MM.1S (cell line): ENCODE measurements around the gene CST2.

Experiments used
- DNase-seq: peaks from one replicate; pipeline ENCODE4 v3.0.0-alpha.2; 2015
- H2AFZ ChIP-seq: fragments of 300-600 bp; sonication (generic); 2 replicates; pipeline ENCODE4 v1.6.0; 2016; ENCODE audit warnings: antibody characterized with exemption, low read length
- H3F3A ChIP-seq: fragments of 300-600 bp; sonication (generic); 2 replicates; pipeline ENCODE4 v1.6.1; 2016; ENCODE audit warnings: mild to moderate bottlenecking, antibody characterized with exemption, low read length, moderate library complexity, mixed read lengths; ENCODE audit not compliant: insufficient read depth
- H3K27ac ChIP-seq: fragments of 300-600 bp; sonication (generic); 2 replicates; pipeline ENCODE4 v1.5.1; 2016; ENCODE audit warnings: mild to moderate bottlenecking, low read length
- H3K27me3 ChIP-seq: fragments of 300-600 bp; sonication (generic); replicated peaks from 2 replicates; pipeline ENCODE4 v1.6.0; 2016; ENCODE audit warnings: low read length; ENCODE audit not compliant: insufficient read depth
- H3K36me3 ChIP-seq: fragments of 300-600 bp; sonication (generic); replicated peaks from 2 replicates; pipeline ENCODE4 v1.6.1; 2016; ENCODE audit warnings: mild to moderate bottlenecking, low read length, mixed read lengths; ENCODE audit not compliant: insufficient read depth
- H3K4me1 ChIP-seq: fragments of 300-600 bp; sonication (generic); 2 replicates; pipeline ENCODE4 v1.6.1; 2016; ENCODE audit warnings: low read length, mixed read lengths
- H3K4me2 ChIP-seq: fragments of 300-600 bp; sonication (generic); 2 replicates; pipeline ENCODE4 v1.6.0; 2016; ENCODE audit warnings: low read depth, low read length
- H3K4me3 ChIP-seq: fragments of 300-600 bp; sonication (generic); 2 replicates; pipeline ENCODE4 v1.5.1; 2016; ENCODE audit warnings: low read length, mixed read lengths
- H3K79me2 ChIP-seq: fragments of 300-600 bp; sonication (generic); 2 replicates; pipeline ENCODE4 v1.6.1; 2016; ENCODE audit warnings: mixed run types, low read length, mixed read lengths
- H3K9ac ChIP-seq: fragments of 300-600 bp; sonication (generic); 2 replicates; pipeline ENCODE4 v1.6.1; 2016; ENCODE audit warnings: low read length, mixed read lengths
- H3K9me2 ChIP-seq: fragments of 300-600 bp; sonication (generic); replicated peaks from 2 replicates; pipeline ENCODE4 v1.6.1; 2016; ENCODE audit warnings: mild to moderate bottlenecking, low read length, mixed read lengths; ENCODE audit not compliant: insufficient read depth
- H3K9me3 ChIP-seq: fragments of 300-600 bp; sonication (generic); replicated peaks from 2 replicates; pipeline ENCODE4 v1.6.1; 2016; ENCODE audit warnings: mild to moderate bottlenecking, low read length, mixed read lengths; ENCODE audit not compliant: insufficient read depth
- H4K20me1 ChIP-seq: fragments of 300-600 bp; sonication (generic); 2 replicates; pipeline ENCODE4 v1.6.1; 2016; ENCODE audit warnings: mild to moderate bottlenecking, low read length, moderate library complexity, mixed read lengths; ENCODE audit not compliant: insufficient read depth
- CTCF ChIP-seq: fragments of 300-600 bp; sonication (generic); IDR thresholded peaks from 2 replicates; pipeline ENCODE4 v1.5.1; 2016; ENCODE audit warnings: antibody characterized with exemption, low read length, mixed read lengths
- EZH2 ChIP-seq: fragments of 300-600 bp; sonication (generic); optimal IDR thresholded peaks from 2 replicates; pipeline ENCODE3; 2017; ENCODE audit warnings: low read depth, mild to moderate bottlenecking, antibody characterized with exemption, low read length, mixed read lengths
- EZH2phosphoT487 ChIP-seq: fragments of 300-600 bp; sonication (generic); IDR thresholded peaks from 2 replicates; pipeline ENCODE4 v1.6.1; 2018; ENCODE audit warnings: antibody characterized with exemption, low read length

CST2 gene, protein sequence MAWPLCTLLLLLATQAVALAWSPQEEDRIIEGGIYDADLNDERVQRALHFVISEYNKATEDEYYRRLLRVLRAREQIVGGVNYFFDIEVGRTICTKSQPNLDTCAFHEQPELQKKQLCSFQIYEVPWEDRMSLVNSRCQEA

DNA sequence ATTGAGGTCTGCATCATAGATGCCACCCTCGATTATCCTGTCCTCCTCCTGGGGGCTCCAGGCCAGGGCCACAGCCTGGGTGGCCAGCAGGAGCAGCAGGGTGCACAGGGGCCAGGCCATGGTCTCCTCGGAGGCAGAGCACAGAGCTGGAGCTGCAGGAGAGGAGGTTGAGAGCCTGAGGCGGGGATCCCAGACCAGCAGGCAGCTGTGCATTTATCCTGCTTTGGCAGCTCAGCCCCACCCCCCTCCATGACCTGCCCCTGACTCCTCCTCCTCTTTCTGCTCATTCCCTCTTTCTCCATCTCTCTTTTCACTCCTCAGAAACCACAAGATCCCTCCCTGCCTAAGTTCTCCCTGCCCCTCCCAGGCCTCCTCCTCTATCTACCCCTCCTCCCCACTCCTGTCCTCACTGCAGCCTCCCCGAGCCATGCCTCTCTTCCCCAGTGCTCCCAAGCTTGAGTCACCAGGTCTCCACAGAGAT, at the start of gene CST2:
TSS of gene CST2 (minus strand) at position 189 of the 481 bp plus-strand sequence. CDS start at position 120, 69 bp downstream.
- DNase-seq = no peak
- Histone ChIP-seq H3K36me3 (no peaks in the 10 kb centered on the region), H3K79me2 (no peaks in the 10 kb centered on the region), H3K9me3 (no peaks in the 10 kb centered on the region), H3K4me2 (no peak within 1 kb of the TSS), H3K27me3 (no peaks in the 10 kb centered on the region), H3K4me3 (no peak within 1 kb of the TSS), H3K27ac (no peak within 1 kb of the TSS), H3K4me1 (peaks cover 1% of the 10 kb centered on the region; the same call in 1 of the 2 replicates), H2AFZ (no peak within 1 kb of the TSS), H4K20me1 (no peaks in the 10 kb centered on the region), H3F3A (no peaks in the 10 kb centered on the region), H3K9me2 (no peaks in the 10 kb centered on the region), H3K9ac (no peak within 1 kb of the TSS)
- TF ChIP-seq CTCF (no peak), EZH2 (no peak), EZH2phosphoT487 (no peak)

DNA sequence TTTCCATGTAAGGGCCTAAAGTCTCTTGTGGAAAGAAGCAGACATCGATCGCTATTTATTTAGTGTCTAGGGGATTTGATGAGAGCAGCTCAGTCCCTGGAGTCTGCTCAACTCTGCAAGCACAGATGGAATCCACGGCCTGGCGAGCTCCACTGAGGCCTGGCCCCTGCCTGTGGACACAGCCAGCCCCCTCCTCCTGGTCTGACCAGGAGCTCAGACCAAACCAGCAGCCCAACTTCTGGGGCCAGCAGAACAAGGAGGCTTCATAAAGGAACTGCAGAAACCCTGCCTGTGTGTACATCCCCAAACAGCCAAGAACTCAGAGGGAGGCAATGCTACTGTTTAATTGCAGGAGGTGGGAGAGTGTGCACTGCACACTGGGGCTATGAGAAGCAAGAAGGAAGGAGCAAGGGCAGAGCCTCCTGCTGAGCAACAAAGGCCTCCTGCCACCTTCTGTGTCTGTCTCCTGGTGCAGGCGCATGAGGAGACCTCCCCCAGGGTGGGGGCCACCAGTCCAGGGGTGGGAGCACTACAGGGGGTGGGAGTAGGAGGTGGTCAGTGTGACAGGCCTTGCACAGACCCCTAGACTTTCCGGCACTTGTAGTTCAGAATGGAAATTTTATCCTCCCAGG, 49.2 kb upstream of the CST2 start:
- DNase-seq = no peak
- H3K79me2 ChIP-seq = no peaks in the 10 kb centered on the region
- no peaks in the 10 kb centered on the region for H3K4me1 ChIP-seq
- no peaks in the 10 kb centered on the region for H3K36me3 ChIP-seq
- H3F3A ChIP-seq = no peaks in the 10 kb centered on the region
- H3K4me3 ChIP-seq = no peak overlapping the region
- H3K27ac ChIP-seq = no peak overlapping the region
- H3K27me3 ChIP-seq = no peaks in the 10 kb centered on the region
- H4K20me1 ChIP-seq = no peaks in the 10 kb centered on the region
- no peaks in the 10 kb centered on the region for H3K9me3 ChIP-seq
- H3K9ac ChIP-seq = no peak overlapping the region
- H2AFZ ChIP-seq = no peak overlapping the region
- no peak overlapping the region for H3K4me2 ChIP-seq
- H3K9me2 ChIP-seq = no peaks in the 10 kb centered on the region
- TF ChIP-seq EZH2 (no peak), EZH2phosphoT487 (no peak), CTCF (no peak)

DNA sequence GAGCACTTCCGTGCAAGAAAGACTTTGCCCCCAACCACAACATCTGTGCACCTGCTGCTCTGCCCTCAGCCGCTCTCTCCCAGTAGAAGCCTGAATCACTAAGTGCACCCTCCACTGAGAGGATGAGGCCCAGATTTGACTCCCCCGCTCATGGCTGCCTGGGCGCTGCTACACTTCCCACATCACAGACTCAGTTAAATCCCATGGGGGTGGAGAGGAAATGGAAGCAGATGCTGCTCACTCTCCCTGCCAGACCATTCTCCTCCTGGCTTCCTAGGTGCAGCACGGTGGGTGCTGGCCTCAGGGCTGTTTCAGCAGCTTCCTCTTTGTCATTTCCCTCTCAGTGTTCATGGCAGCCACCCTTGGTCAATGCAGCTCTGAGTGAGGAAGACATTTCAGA, 48.2 kb upstream of the CST2 start:
- no peak for DNase-seq
- Histone ChIP-seq H3K79me2 (no peaks in the 10 kb centered on the region), H3K4me3 (no peak overlapping the region), H3K4me1 (no peaks in the 10 kb centered on the region), H3K27ac (no peak overlapping the region), H3K9me3 (no peaks in the 10 kb centered on the region), H3K9me2 (no peaks in the 10 kb centered on the region), H3K27me3 (no peaks in the 10 kb centered on the region), H2AFZ (no peak overlapping the region), H3K4me2 (no peak overlapping the region), H3F3A (no peaks in the 10 kb centered on the region), H3K36me3 (no peaks in the 10 kb centered on the region), H4K20me1 (no peaks in the 10 kb centered on the region), H3K9ac (no peak overlapping the region)
- TF ChIP-seq CTCF = no peak
- no peak for TF ChIP-seq EZH2
